Fibroblast of lung (primary cell): ENCODE data around the gene STARD3.

Experiments
- CTCF ChIP-seq, 2 donors: IDR thresholded peaks in 1 of 2; conservative IDR thresholded peaks in 1 of 2; 1 replicate in 1 of 2; 2 replicates in 1 of 2; pipeline ENCODE4 v1.5.1; 2011 to 2012; ENCODE audit warnings: low read length in 2 of 2, control low read depth in 1 of 2, inconsistent platforms in 1 of 2, low read depth in 1 of 2, mild to moderate bottlenecking in 1 of 2
- EZH2 ChIP-seq: IDR thresholded peaks from 2 replicates; pipeline ENCODE4 v1.5.1; 2012; ENCODE audit warnings: low read length, control low read depth, mild to moderate bottlenecking; ENCODE audit errors: missing control alignments

GRCh38 chr17:39678340-39679116 lies 41.6 kb downstream of the STARD3 start:
- TF ChIP-seq CTCF (conservative IDR thresholded peaks at IDR 0.05 in 1 of 2, IDR thresholded peaks at IDR 0.05 in 1 of 2; ENCODE audit: low read depth in 1 of 2, low read length in 2 of 2): no peak
- TF ChIP-seq EZH2: no peak
